Stimulated activated CD8-positive, alpha-beta memory T cell treated with anti-CD3 and anti-CD28 coated beads, Interleukin-4, amount 100 ng/mL, for 4 hours (primary cell): ENCODE results near the gene UBD.
A peak's percentile ranks its signal among the peaks of the same experiment; 100 is the strongest.

ENCODE experiments used
- DNase-seq, 2 donors: peaks; one replicate each; pipeline ENCODE4 v3.0.0-alpha.2; 2020; ENCODE audit warnings: low read depth in 2 of 2, low spot score in 1 of 2

UBD gene

GRCh38 chr6:29559524-29560287 is at the start of gene UBD:
Gene UBD (minus strand): TSS chr6:29559732. CDS start chr6:29559701, 31 bp downstream.
- no peak for DNase-seq

GRCh38 chr6:29608131-29608530 is 48.6 kb upstream of the UBD start:
- DNase-seq: no peak

- DNase-seq: no peak
Observed at GRCh38 chr6:29603930-29604329, 44.4 kb upstream of the UBD start.

GRCh38 chr6:29603456-29603855 is 43.9 kb upstream of the UBD start:
- DNase-seq: no peak

- no peak for DNase-seq
Observed at GRCh38 chr6:29602564-29603361, 43.2 kb upstream of the UBD start.

- no peak for DNase-seq
Observed at GRCh38 chr6:29598172-29598747, 38.7 kb upstream of the UBD start.

- no peak for DNase-seq
Observed at GRCh38 chr6:29597184-29597583, 37.7 kb upstream of the UBD start.

- no peak for DNase-seq
Observed at GRCh38 chr6:29596381-29596900, 36.9 kb upstream of the UBD start.

GRCh38 chr6:29593199-29593855 is 33.8 kb upstream of the UBD start:
- no peak for DNase-seq

GRCh38 chr6:29591677-29592076 is 32.1 kb upstream of the UBD start:
- DNase-seq: no peak

GRCh38 chr6:29590218-29590808 is 30.8 kb upstream of the UBD start:
- DNase-seq: no peak

- peak; percentile 4 to 9 for DNase-seq
Observed at GRCh38 chr6:29589423-29590048, 30.0 kb upstream of the UBD start.

GRCh38 chr6:29584821-29585220 is 25.3 kb upstream of the UBD start, which contains the start of gene OR2H2:
Gene OR2H2 (plus strand): TSS chr6:29585121. CDS start chr6:29587945, 2,824 bp downstream.
- DNase-seq: no peak

- no peak for DNase-seq
Observed at GRCh38 chr6:29577544-29577943, 18.0 kb upstream of the UBD start.

GRCh38 chr6:29576056-29576455 is 16.5 kb upstream of the UBD start:
- no peak for DNase-seq

- DNase-seq: no peak
Observed at GRCh38 chr6:29567991-29568390, 8.5 kb upstream of the UBD start.

GRCh38 chr6:29567541-29567940 is 8.0 kb upstream of the UBD start:
- no peak for DNase-seq

- no peak for DNase-seq
Observed at GRCh38 chr6:29566856-29567255, 7.3 kb upstream of the UBD start.

- no peak for DNase-seq
Observed at GRCh38 chr6:29564875-29565274, 5.3 kb upstream of the UBD start.

- no peak for DNase-seq
Observed at GRCh38 chr6:29563435-29563965, 4.0 kb upstream of the UBD start.
